ENCODE results near the gene CEP135.

CEP135 gene

GRCh38 chr4:56040842-56041241 lies 92.1 kb downstream of the CEP135 start:
- Histone ChIP-seq H3K4me1 (ENCODE audit: insufficient read depth, poor library complexity, severe bottlenecking) (no peaks in the 10 kb centered on the region), H3K27ac (ENCODE audit: poor library complexity, severe bottlenecking) (no peak overlapping the region), H3K4me3 (ENCODE audit: severe bottlenecking) (no peak overlapping the region), H3K36me3 (ENCODE audit: low read depth) (no peaks in the 10 kb centered on the region), H3K27me3 (ENCODE audit: insufficient read depth, poor library complexity, severe bottlenecking) (peaks cover 19% of the 10 kb centered on the region), H3K9me3 (ENCODE audit: severe bottlenecking) (no peaks in the 10 kb centered on the region)
- DNase-seq (ENCODE audit: low spot score) (no peak), ATAC-seq (ENCODE audit: low read depth) (no peak)
- no peak for TF ChIP-seq CTCF (IDR thresholded peaks at IDR 0.05; ENCODE audit: poor library complexity, severe bottlenecking)

- H3K9me3 ChIP-seq (ENCODE audit: severe bottlenecking) = no peaks in the 10 kb centered on the region
- DNase-seq (ENCODE audit: low spot score) = no peak
- no peak overlapping the region for H3K4me3 ChIP-seq (ENCODE audit: severe bottlenecking)
- H3K36me3 ChIP-seq (ENCODE audit: low read depth) = no peaks in the 10 kb centered on the region
- H3K27me3 ChIP-seq (ENCODE audit: insufficient read depth, poor library complexity, severe bottlenecking) = peaks cover 19% of the 10 kb centered on the region
- no peak overlapping the region for H3K27ac ChIP-seq (ENCODE audit: poor library complexity, severe bottlenecking)
- H3K4me1 ChIP-seq (ENCODE audit: insufficient read depth, poor library complexity, severe bottlenecking) = no peaks in the 10 kb centered on the region
- TF ChIP-seq CTCF (IDR thresholded peaks at IDR 0.05; ENCODE audit: poor library complexity, severe bottlenecking) = no peak
- no peak for ATAC-seq (ENCODE audit: low read depth)
Measured at GRCh38 chr4:56042225-56042624, 93.5 kb downstream of the CEP135 start.

- ATAC-seq (ENCODE audit: low read depth) = peak; percentile 33; the same call in 2 of the 3 replicates
- H3K27ac ChIP-seq (ENCODE audit: poor library complexity, severe bottlenecking) = no peak overlapping the region
- no peaks in the 10 kb centered on the region for H3K9me3 ChIP-seq (ENCODE audit: severe bottlenecking)
- TF ChIP-seq CTCF (IDR thresholded peaks at IDR 0.05; ENCODE audit: poor library complexity, severe bottlenecking) = no peak
- H3K27me3 ChIP-seq (ENCODE audit: insufficient read depth, poor library complexity, severe bottlenecking) = peaks cover 47% of the 10 kb centered on the region
- DNase-seq (ENCODE audit: low spot score) = no peak
- no peaks in the 10 kb centered on the region for H3K36me3 ChIP-seq (ENCODE audit: low read depth)
- H3K4me1 ChIP-seq (ENCODE audit: insufficient read depth, poor library complexity, severe bottlenecking) = no peaks in the 10 kb centered on the region
- peak overlapping the region; percentile 47 for H3K4me3 ChIP-seq (ENCODE audit: severe bottlenecking)
Measured at GRCh38 chr4:56048383-56048701, 99.6 kb downstream of the CEP135 start.

- peak; percentile 83 for ATAC-seq (ENCODE audit: low read depth)
- H3K36me3 ChIP-seq (ENCODE audit: low read depth) = no peaks in the 10 kb centered on the region
- H3K4me1 ChIP-seq (ENCODE audit: insufficient read depth, poor library complexity, severe bottlenecking) = no peaks in the 10 kb centered on the region
- peak; percentile 73 for TF ChIP-seq CTCF (IDR thresholded peaks at IDR 0.05; ENCODE audit: poor library complexity, severe bottlenecking)
- peaks cover 46% of the 10 kb centered on the region for H3K27me3 ChIP-seq (ENCODE audit: insufficient read depth, poor library complexity, severe bottlenecking)
- peak overlapping the region; percentile 47 for H3K4me3 ChIP-seq (ENCODE audit: severe bottlenecking)
- H3K27ac ChIP-seq (ENCODE audit: poor library complexity, severe bottlenecking) = no peak overlapping the region
- H3K9me3 ChIP-seq (ENCODE audit: severe bottlenecking) = no peaks in the 10 kb centered on the region
- no peak for DNase-seq (ENCODE audit: low spot score)
Measured at GRCh38 chr4:56048702-56049431, 100.1 kb downstream of the CEP135 start.

GRCh38 chr4:56050625-56051024 lies 101.9 kb downstream of the CEP135 start:
- H3K4me1 ChIP-seq (ENCODE audit: insufficient read depth, poor library complexity, severe bottlenecking) = no peaks in the 10 kb centered on the region
- no peak for DNase-seq (ENCODE audit: low spot score)
- no peak for ATAC-seq (ENCODE audit: low read depth)
- no peak overlapping the region for H3K4me3 ChIP-seq (ENCODE audit: severe bottlenecking)
- peaks cover 42% of the 10 kb centered on the region for H3K27me3 ChIP-seq (ENCODE audit: insufficient read depth, poor library complexity, severe bottlenecking)
- no peaks in the 10 kb centered on the region for H3K9me3 ChIP-seq (ENCODE audit: severe bottlenecking)
- no peaks in the 10 kb centered on the region for H3K36me3 ChIP-seq (ENCODE audit: low read depth)
- no peak overlapping the region for H3K27ac ChIP-seq (ENCODE audit: poor library complexity, severe bottlenecking)
- TF ChIP-seq CTCF (IDR thresholded peaks at IDR 0.05; ENCODE audit: poor library complexity, severe bottlenecking) = no peak
